Bone marrow (tissue), 2 donors: Measurements from ENCODE around the gene ZNF831.

Experiments used
- DNase-seq, 2 donors: peaks; one replicate each; lab custom pipeline; 2025; lab: John Stamatoyannopoulos, UW

Gene ZNF831

DNA sequence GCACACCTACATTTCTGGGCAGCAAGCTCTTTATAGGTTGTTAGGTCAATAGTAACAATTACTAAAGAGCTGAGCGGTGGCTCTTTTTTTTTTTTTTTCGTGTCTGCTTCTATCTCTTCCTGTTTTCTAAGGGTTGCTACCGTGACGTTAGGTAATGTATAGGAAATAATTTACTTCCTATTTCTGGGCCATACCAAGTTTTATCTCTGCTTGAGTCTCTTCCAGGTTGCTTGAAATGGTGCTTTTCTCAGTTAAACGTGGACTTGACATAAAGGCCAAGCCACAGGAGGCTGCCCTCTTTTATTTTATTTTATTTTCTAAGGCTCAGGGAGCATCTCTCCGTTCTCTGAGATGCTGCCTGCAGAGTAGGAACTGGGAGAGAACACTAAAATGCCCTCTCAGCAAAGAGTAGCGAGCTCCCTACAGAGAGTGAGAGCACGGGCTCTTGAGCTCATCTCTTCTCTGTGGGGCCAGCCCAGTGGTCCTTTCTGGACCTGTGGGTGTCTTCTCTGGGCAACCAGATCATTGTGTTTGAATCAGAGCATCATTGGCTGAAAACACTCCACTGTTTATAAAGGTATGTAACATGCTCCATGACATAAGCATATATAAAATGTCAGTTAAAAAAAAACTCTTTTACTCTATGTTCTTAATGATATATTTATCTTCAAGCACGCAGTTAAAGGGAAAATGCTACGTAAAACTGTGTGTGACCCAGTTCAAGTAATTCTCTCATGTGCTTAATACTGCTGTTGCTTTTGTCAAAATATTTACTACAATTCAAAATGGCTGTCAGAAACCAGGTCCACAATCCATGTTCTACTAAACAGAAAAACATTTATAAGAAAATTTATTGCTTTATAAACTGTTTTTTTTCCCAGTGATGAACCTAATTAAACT lies at the start of gene ZNF831:
ZNF831 (plus strand) TSS at position 191 of the 900 bp plus-strand sequence. CDS start 27,199 bp downstream, outside the sequence.
- peak in 1 of 2 donors; percentile 17 for DNase-seq

GRCh38 chr20:59117526-59117925 lies 46.1 kb upstream of the ZNF831 start:
- no peak for DNase-seq

DNA sequence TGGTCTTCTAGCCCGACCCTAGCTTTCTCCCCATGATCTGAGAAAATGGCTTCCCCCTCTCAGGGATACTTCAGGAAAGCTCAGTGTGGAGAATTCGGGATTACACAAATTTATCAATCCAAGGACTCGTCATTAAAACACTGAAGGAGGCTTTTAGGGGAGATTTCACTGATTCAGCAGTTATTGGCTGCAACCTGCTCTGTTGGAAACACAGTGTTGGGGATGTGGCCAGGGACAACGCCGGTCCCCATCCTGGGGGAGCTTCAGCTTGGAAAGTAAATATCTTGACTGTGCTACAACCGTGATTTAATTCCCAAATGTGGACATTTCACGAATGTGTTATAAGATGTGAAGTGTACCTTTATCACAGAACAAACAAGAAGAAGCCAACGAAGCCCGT lies 44.8 kb upstream of the ZNF831 start:
- DNase-seq = no peak

DNA sequence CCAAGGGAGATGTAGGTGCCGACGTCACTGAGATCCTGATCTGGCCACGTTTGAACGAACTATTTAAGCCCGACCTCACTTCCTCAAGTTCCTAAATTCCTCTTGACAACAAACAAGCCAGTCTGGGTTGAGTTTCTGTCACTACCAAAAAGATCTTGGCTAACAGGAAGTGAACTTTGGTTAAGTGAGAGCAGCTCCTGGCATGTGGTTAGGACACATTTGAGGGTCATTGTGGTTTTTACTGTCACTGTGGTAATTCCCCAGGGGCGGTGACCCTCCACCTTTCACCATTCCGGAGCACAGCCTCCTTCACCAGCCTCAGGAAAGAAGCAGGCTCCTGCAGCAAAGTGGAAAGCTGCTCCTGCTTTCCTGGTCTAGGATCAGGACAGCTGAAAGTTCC lies 43.1 kb upstream of the ZNF831 start:
- no peak for DNase-seq

- DNase-seq = no peak
These were observed 42.7 kb upstream of the ZNF831 start for GRCh38 chr20:59120919-59121318.

GRCh38 chr20:59121714-59122565 lies 41.7 kb upstream of the ZNF831 start:
- no peak for DNase-seq

- no peak for DNase-seq
These were observed 41.1 kb upstream of the ZNF831 start for GRCh38 chr20:59122566-59122919.

DNA sequence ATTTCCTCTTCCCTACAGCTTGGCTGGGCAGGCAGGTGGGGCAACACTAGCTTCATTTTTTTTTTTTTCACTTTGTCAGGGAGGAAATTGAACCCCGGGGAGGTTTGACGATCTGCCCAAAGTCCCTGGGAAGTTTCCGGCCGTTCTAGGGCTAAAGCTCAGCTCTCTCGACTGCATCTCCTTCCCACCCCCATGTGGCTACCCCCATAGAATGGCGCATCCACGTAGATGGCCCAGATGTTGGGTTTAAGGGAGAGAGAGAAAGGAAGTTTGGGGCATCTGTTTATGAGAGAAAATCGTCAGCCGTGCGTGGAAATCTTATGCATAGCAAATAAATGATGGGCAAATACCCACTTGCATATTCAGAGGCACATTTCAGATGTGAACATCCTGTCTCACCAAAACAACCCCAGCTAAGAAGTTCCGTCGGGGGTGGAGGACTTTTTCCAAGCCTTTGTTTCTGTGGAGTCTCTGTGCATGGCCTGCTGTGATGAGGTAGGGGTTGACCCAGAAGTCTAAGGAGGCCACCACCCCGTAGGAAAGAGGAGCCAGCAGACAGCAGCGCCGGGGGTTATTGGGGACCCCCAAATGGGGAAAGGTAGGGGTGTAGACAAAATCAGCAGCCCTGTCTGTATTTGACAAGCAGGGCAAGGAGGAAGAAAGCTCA lies 40.5 kb upstream of the ZNF831 start:
- DNase-seq = no peak

DNA sequence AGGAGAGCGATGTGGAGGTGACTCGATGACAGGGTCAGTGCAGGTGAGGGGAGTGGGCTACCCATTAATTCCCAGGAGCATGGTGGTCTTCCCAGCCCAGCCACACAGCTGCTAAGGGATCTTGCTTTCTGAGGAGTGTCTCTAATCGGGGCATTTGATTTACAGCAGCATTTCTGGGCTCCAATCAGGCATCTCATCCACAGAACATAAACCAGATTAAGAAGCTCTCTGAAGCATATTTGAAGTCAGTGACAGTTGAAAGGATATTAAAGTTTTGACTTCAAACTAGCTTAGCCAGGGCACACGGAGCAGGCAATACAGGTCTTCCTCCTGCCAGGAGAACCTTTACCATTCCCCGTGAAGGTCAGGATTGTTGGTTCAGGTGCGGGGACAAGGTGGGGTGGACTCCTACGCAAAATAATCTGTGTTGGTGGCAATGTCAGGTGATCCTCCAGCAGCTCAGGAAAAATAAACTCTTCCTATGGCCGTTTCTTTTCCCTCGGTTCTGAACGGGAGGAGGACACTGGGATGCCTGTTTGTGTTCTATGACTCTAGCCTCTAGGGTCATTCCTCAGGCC lies 39.9 kb upstream of the ZNF831 start:
- DNase-seq = no peak

- no peak for DNase-seq
These were observed 39.2 kb upstream of the ZNF831 start for GRCh38 chr20:59124296-59125029.

DNA sequence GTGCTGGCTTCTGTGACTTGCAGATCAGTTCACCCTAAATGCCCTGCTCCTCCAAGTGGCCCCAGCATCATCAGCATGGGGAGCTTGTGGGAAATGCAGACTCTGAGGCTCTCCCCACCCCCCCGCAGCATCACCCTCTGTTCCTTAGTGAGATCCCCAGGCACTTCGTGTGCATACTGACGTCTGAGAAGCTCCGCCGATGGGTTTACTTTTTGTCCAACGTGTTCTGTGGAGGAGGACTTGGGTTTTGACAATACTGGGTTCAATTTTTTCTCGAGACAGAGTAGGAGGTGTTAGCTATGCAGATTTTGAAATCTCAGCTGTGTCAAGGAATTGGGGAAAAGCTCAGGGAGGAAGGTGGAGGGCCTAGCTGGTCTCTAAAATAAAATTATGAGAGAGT lies 38.3 kb upstream of the ZNF831 start:
- no peak for DNase-seq

DNA sequence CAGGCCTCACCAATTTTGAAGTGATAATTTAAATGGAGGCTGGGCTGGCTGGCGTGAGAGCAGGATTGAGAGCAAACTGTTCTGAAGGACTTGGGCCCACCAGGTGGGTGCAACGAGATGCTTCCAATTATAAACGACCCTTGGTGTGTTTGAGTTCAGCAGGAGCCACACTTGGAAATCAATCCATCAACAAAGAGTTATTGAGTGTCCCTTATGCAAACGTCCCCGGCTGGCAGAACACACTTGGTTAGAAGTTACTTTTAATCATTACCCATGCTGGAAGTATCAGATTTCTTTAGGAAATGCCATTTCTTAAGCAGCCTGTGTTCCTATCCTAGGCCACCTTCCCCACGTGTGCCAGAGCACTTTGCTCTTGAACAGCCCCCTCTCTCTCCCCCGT lies 37.8 kb upstream of the ZNF831 start:
- no peak for DNase-seq

- DNase-seq = no peak
These were observed 35.8 kb upstream of the ZNF831 start for GRCh38 chr20:59127839-59128238.

DNA sequence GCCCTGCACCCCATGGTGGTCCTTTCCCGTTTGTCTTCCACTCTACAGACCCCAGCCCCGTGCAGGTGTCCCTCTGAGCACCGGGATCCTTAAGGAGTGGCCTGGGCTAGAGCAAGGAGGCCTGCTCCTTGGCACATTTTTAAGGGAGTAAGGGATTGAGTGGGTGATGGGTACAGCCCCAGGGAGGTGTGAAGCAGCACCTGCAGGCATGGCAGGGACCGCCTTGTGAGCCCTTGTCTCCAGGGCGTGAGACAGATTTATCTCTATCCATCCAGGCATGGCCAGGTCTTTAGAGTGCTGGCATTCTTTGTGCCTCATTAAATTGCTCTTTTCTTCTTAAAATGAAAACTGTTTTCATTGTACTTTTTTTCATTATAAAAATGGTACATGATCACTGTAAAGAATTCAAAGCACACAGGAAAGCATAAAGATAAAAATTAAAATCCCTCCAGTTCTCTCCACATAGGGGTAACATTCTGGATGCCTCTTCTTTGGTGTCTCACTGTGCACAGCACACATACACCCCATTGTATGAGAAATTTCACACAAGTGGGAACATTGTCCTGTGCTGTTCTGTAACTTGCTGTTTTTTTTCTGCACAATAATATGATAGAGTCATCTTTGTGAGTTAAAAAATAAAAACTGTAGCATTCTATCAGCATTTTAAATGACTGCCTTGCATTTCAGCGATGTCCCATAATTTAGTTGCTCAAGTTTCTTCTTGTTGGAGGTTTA lies 31.9 kb upstream of the ZNF831 start:
- no peak for DNase-seq

GRCh38 chr20:59134182-59134581 lies 29.4 kb upstream of the ZNF831 start:
- DNase-seq = no peak

GRCh38 chr20:59135093-59135492 lies 28.5 kb upstream of the ZNF831 start:
- no peak for DNase-seq

- DNase-seq = no peak
These were observed 27.6 kb upstream of the ZNF831 start for GRCh38 chr20:59136027-59136426.

DNA sequence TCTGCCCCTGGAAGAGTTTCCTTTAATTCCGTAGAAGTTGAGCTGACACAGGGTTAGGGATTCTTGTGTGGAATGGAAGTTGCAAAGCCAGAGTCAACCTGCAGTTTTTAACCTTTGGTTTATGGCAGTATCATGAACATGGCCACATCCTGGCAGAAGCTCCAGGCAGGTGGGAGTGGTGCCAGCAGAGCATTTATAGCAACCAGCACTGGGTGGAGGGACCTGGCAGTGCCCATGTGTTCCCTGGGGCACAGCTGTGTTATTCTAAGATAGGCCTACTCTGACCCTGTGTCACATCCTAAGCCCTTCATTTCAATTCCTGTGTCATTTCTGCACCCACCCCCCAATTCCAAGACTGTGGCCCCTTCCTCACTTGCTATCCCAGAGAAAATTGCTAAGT lies 26.1 kb upstream of the ZNF831 start:
- DNase-seq = no peak

DNA sequence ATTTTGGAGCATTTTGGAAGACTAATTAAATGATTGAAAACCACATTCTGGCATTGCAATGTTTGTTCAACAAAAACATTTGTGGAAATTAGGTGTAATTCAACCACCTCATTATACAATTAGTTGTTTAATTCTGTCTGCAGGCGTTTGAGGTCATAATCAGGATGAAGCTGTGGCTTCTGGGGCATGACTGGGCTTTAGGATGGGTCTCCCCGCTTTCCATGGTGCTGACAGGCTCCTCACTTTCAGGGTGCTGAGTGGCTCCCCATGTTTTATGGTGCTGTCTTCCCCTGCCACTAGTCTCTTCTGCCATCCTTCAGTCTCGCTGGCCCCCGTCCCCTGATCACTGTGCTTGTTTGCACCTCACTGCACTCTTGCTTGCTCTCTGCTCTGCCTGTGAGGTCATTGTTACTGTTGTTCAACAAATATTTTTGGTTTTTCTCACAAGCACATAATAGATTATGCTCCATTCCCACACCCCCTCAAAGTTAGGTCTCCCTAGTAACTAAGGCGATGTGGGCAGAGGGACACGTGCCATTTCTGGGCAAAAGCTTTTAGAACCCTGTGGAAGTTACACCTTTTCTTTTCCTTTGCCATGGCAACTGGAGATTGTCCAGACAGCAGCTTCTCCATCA lies 25.4 kb upstream of the ZNF831 start:
- DNase-seq = no peak

DNA sequence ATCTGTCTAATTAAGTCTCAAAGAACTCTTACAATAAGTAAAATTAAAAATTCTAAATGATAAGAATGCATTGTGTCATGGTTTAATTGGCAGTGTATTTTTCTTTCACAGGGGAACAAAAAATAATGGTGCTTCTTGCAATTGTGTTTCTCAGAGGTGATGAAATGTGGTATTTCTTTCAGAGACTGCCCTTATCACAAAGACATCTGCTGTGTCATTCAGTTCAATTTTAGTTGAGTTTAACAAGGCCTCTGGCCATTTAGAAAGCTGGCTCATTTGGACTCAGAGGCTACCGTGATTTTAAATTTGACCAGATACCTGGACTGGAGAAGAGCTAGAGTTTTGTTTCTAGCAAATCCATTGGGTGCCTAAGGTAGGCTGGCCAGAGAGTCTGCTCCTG lies 23.6 kb upstream of the ZNF831 start:
- DNase-seq = no peak
